ENCODE results near the gene HDAC9. TPM values are rescaled to one million over a fixed set of nuclear protein-coding genes. Genes with fewer than 3 reads are reported as not detected.
"Not testable (repeated sequence)": the region's sequence is repeated elsewhere in the genome, so short reads cannot be mapped to it uniquely, and the experiment has no call there.

Gene HDAC9
- total RNA-seq, 1 donor from 2014 or later: 13.5 TPM

- DNase-seq (ENCODE audit: low spot score): no peak
Observed at GRCh38 chr7:18727115-18727870, 231.7 kb downstream of the HDAC9 start.

GRCh38 chr7:18736012-18736411 is 240.5 kb downstream of the HDAC9 start:
- DNase-seq (ENCODE audit: low spot score): not testable (repeated sequence)

GRCh38 chr7:18740579-18740988 is 245.0 kb downstream of the HDAC9 start:
- DNase-seq (ENCODE audit: low spot score): no peak

- DNase-seq (ENCODE audit: low spot score): no peak
Observed at GRCh38 chr7:18753972-18754610, 258.5 kb downstream of the HDAC9 start.

GRCh38 chr7:18754766-18755165 is 259.2 kb downstream of the HDAC9 start:
- no peak for DNase-seq (ENCODE audit: low spot score)

GRCh38 chr7:18755793-18756192 is 260.2 kb downstream of the HDAC9 start:
- no peak for DNase-seq (ENCODE audit: low spot score)

- DNase-seq (ENCODE audit: low spot score): no peak
Observed at GRCh38 chr7:18756378-18757050, 261.0 kb downstream of the HDAC9 start.

GRCh38 chr7:18760046-18760445 is 264.5 kb downstream of the HDAC9 start:
- no peak for DNase-seq (ENCODE audit: low spot score)

- DNase-seq (ENCODE audit: low spot score): no peak
Observed at GRCh38 chr7:18760631-18761445, 265.3 kb downstream of the HDAC9 start.

- DNase-seq (ENCODE audit: low spot score): no peak
Observed at GRCh38 chr7:18762189-18762588, 266.6 kb downstream of the HDAC9 start.

GRCh38 chr7:18768256-18768655 is 272.7 kb downstream of the HDAC9 start:
- DNase-seq (ENCODE audit: low spot score): no peak

GRCh38 chr7:18770154-18770811 is 274.7 kb downstream of the HDAC9 start:
- no peak for DNase-seq (ENCODE audit: low spot score)

- no peak for DNase-seq (ENCODE audit: low spot score)
Observed at GRCh38 chr7:18770822-18771221, 275.3 kb downstream of the HDAC9 start.

GRCh38 chr7:18771834-18772566 is 276.5 kb downstream of the HDAC9 start:
- DNase-seq (ENCODE audit: low spot score): no peak

GRCh38 chr7:18772567-18772965 is 277.0 kb downstream of the HDAC9 start:
- no peak for DNase-seq (ENCODE audit: low spot score)

GRCh38 chr7:18777314-18777713 is 281.8 kb downstream of the HDAC9 start:
- DNase-seq (ENCODE audit: low spot score): no peak

- no peak for DNase-seq (ENCODE audit: low spot score)
Observed at GRCh38 chr7:18778594-18778993, 283.0 kb downstream of the HDAC9 start.

- DNase-seq (ENCODE audit: low spot score): no peak
Observed at GRCh38 chr7:18780266-18780665, 284.7 kb downstream of the HDAC9 start.

GRCh38 chr7:18780938-18781337 is 285.4 kb downstream of the HDAC9 start:
- DNase-seq (ENCODE audit: low spot score): no peak

- DNase-seq (ENCODE audit: low spot score): no peak
Observed at GRCh38 chr7:18786196-18786727, 290.7 kb downstream of the HDAC9 start.

Measured in mucosa of gallbladder (tissue), 1 donor.